Sigmoid colon (tissue), 7 donors: ENCODE results near the gene CUEDC2. TPM values are rescaled to one million over a fixed set of nuclear protein-coding genes. Genes with fewer than 3 reads are reported as not detected.

Experiments
- DNase-seq: peaks from one replicate; pipeline ENCODE4 v3.0.0-alpha.2; 2019
- H3K27ac ChIP-seq, 4 donors: fragments of 200-600 bp; sonication (generic); one replicate each; pipeline ENCODE4 v1.5.1; 2016 to 2019; ENCODE audit warnings: mild to moderate bottlenecking in 1 of 4
- H3K27me3 ChIP-seq, 3 donors: fragments of 200-600 bp; sonication (generic); one replicate each; pipeline ENCODE4 v1.5.1; 2019; ENCODE audit warnings: mild to moderate bottlenecking in 1 of 3
- H3K36me3 ChIP-seq, 4 donors: fragments of 200-600 bp; sonication (generic); one replicate each; pipeline ENCODE4 v1.5.1; 2016 to 2019
- H3K4me1 ChIP-seq, 4 donors: fragments of 200-600 bp; sonication (generic); one replicate each; pipeline ENCODE4 v1.5.1; 2017 to 2019
- H3K4me3 ChIP-seq, 4 donors: fragments of 200-600 bp; sonication (generic); one replicate each; pipeline ENCODE4 v1.5.1; 2017 to 2019; ENCODE audit warnings: mild to moderate bottlenecking in 2 of 4, moderate library complexity in 1 of 4
- H3K9me3 ChIP-seq, 4 donors: fragments of 200-600 bp in 3 of 4; sonication (generic) in 3 of 4; one replicate each; pipeline versions ENCODE4 v1.5.1 to v1.6.1; 2013 to 2019
- CTCF ChIP-seq, 4 experiments: fragments of 450-650 bp in 3 of 4; fragments of 200-600 bp in 1 of 4; IDR thresholded peaks; one replicate each; pipeline ENCODE4 v1.5.1; 2016 to 2019; ENCODE audit warnings: antibody characterized with exemption in 4 of 4, mild to moderate bottlenecking in 3 of 4, moderate library complexity in 2 of 4
- EP300 ChIP-seq, 4 donors: sonication (generic); formaldehyde crosslinking; IDR thresholded peaks; one replicate each; pipeline ENCODE4 v1.6.1; 2017; ENCODE audit warnings: antibody characterized with exemption in 4 of 4
- POLR2A ChIP-seq, 2 donors: fragments of 450-650 bp; IDR thresholded peaks; one replicate each; pipeline ENCODE4 v1.6.1; 2016; ENCODE audit warnings: antibody characterized with exemption in 2 of 2, mild to moderate bottlenecking in 2 of 2, moderate library complexity in 2 of 2
- POLR2AphosphoS5 ChIP-seq, 4 donors: sonication (generic); formaldehyde crosslinking; IDR thresholded peaks; one replicate each; pipeline ENCODE4 v1.6.1; 2017; ENCODE audit warnings: antibody characterized with exemption in 4 of 4
- WGBS, 2 donors: extraction: QIAGEN DNeasy Blood & Tissue Kit; methylation state at CpG; one replicate each; pipeline ENCODE4 v1.1.7; 2013; 5-methylcytosine and 5-hydroxymethylcytosine counted together
- intact Hi-C: fragments of 100-400 bp; cut with DNase I; formaldehyde crosslinking; loops from one replicate; pipeline ENCODE4 v1.15.1; 2023
- polyA plus RNA-seq, 3 donors: library from polyadenylated mRNA; stranded (reverse); fragments of 200-250 nt; gene quantifications; one replicate each; pipeline ENCODE4 v1.2.3, GENCODE V29; 2013
- total RNA-seq, 4 donors: library from RNA; depleted of rRNA; stranded (reverse); fragments of >200 nt; gene quantifications; one replicate each; pipeline ENCODE4 v1.1.0, GENCODE V29; 2016
- donor health status: healthy with polysubstance abuse.
- donor health status: Bipolar disorder and iron deficiency.
- donor health status: healthy.

CUEDC2 gene
- total and polyA plus RNA-seq, 7 donors = 30.0 to 93.5 (median 65.2) TPM

- H3K27ac ChIP-seq = peak overlapping the region; percentile 86 to 96 (median 91)
- no peak for DNase-seq
- TF ChIP-seq POLR2A (IDR thresholded peaks at IDR 0.05) (peak in 1 of 2 donors; percentile 7), EP300 (IDR thresholded peaks at IDR 0.05) (no peak), POLR2AphosphoS5 (IDR thresholded peaks at IDR 0.05) (peak in 1 of 4 donors; percentile 50)
- H3K27me3 ChIP-seq = peaks cover 2 to 27% (median 11%) of the 10 kb centered on the region in 3 donors
- peaks cover 0 to 42% (median 36%) of the 10 kb centered on the region in 4 donors for H3K4me1 ChIP-seq
- 1 to 2% methylated on average over 21 of the region's 21 CpGs for WGBS, 2 donors
- H3K36me3 ChIP-seq = peaks cover 10 to 24% (median 11%) of the 10 kb centered on the region in 4 donors
- intact Hi-C loops = loop anchor here (5.0 kb wide), 2 partner anchors 57 to 162 kb away; no protein-coding TSS in a partner anchor
- H3K4me3 ChIP-seq = peak overlapping the region; percentile 61 to 89 (median 76)
- no peaks in the 10 kb centered on the region for H3K9me3 ChIP-seq
Measured at GRCh38 chr10:102420181-102420713, 12.1 kb downstream of the CUEDC2 start.

GRCh38 chr10:102419269-102420180 is 12.8 kb downstream of the CUEDC2 start:
- intact Hi-C loops = loop anchor here (5.0 kb wide), 2 partner anchors 58 to 163 kb away; no protein-coding TSS in a partner anchor
- peaks cover 0 to 42% (median 36%) of the 10 kb centered on the region in 4 donors for H3K4me1 ChIP-seq
- TF ChIP-seq CTCF (IDR thresholded peaks at IDR 0.05) (peak in 1 of 4 experiments; percentile 6), POLR2AphosphoS5 (IDR thresholded peaks at IDR 0.05) (peak in 1 of 4 donors; percentile 6), EP300 (IDR thresholded peaks at IDR 0.05) (no peak), POLR2A (IDR thresholded peaks at IDR 0.05) (no peak)
- DNase-seq = no peak
- H3K27me3 ChIP-seq = peaks cover 7 to 33% (median 11%) of the 10 kb centered on the region in 3 donors
- 1% methylated on average over 54 of the region's 54 CpGs for WGBS, 2 donors
- H3K36me3 ChIP-seq = peaks cover 8 to 18% (median 11%) of the 10 kb centered on the region in 4 donors
- peak overlapping the region in 3 of 4 donors; percentile 61 to 89 (median 73) for H3K4me3 ChIP-seq
- H3K27ac ChIP-seq = peak overlapping the region; percentile 86 to 96 (median 91)
- no peaks in the 10 kb centered on the region for H3K9me3 ChIP-seq

- peak within 1 kb of the TSS in 3 of 4 donors; percentile 61 to 89 (median 73) for H3K4me3 ChIP-seq
- WGBS, 2 donors = 8% methylated on average over 45 of the region's 45 CpGs
- TF ChIP-seq POLR2AphosphoS5 (IDR thresholded peaks at IDR 0.05) (no peak), CTCF (IDR thresholded peaks at IDR 0.05) (no peak), EP300 (IDR thresholded peaks at IDR 0.05) (no peak), POLR2A (IDR thresholded peaks at IDR 0.05) (no peak)
- H3K36me3 ChIP-seq = peaks cover under 1 to 11% (median 7%) of the 10 kb centered on the region in 4 donors
- intact Hi-C loops = no loop called here
- DNase-seq = no peak
- H3K27me3 ChIP-seq = peaks cover 7 to 38% (median 11%) of the 10 kb centered on the region in 3 donors
- H3K4me1 ChIP-seq = peaks cover 0 to 42% (median 36%) of the 10 kb centered on the region in 4 donors
- H3K27ac ChIP-seq = peak within 1 kb of the TSS in 3 of 4 donors; percentile 86 to 96 (median 91)
- H3K9me3 ChIP-seq = no peaks in the 10 kb centered on the region
Measured at GRCh38 chr10:102418622-102419268, 13.6 kb downstream of the CUEDC2 start, which contains the start of gene PSD. Gene PSD, minus strand, starts transcription at chr10:102418785. Its CDS starts 1,747 bp downstream, at chr10:102417038.

GRCh38 chr10:102416695-102417094 is 15.7 kb downstream of the CUEDC2 start:
- Histone ChIP-seq H3K27ac (no peak overlapping the region), H3K36me3 (no peaks in the 10 kb centered on the region), H3K4me3 (no peak overlapping the region), H3K27me3 (peaks cover 10 to 43% (median 11%) of the 10 kb centered on the region in 3 donors), H3K9me3 (no peaks in the 10 kb centered on the region), H3K4me1 (peaks cover 0 to 25% (median 20%) of the 10 kb centered on the region in 4 donors)
- no peak for TF ChIP-seq POLR2A (IDR thresholded peaks at IDR 0.05)
- TF ChIP-seq EP300 (IDR thresholded peaks at IDR 0.05) = no peak
- TF ChIP-seq CTCF (IDR thresholded peaks at IDR 0.05) = no peak
- no peak for TF ChIP-seq POLR2AphosphoS5 (IDR thresholded peaks at IDR 0.05)
- 86 to 88% methylated on average over 20 of the region's 20 CpGs for WGBS, 2 donors
- peak; percentile 56 for DNase-seq
- intact Hi-C loops = no loop called here
